Dermis microvascular lymphatic vessel endothelial cell (primary cell): ENCODE data around the gene TEX36. TPM values are rescaled to one million over a fixed set of nuclear protein-coding genes. Genes with fewer than 3 reads are reported as not detected.

Experiments
- total RNA-seq: library from RNA; depleted of rRNA; stranded (reverse); fragments of >200 nt; gene quantifications from 2 replicates; pipeline ENCODE4 v1.2.1, GENCODE V29; 2014

TEX36 gene
- total RNA-seq, 1 donor from 2014 or later = not detected

Other genes with a start within 250 kb of the TEX36 start
- gene EDRF1, start 36.5 kb upstream of the TEX36 start, total RNA-seq = 12.5 and 13.9 TPM in 2 replicates
- gene MMP21, start 92.7 kb upstream of the TEX36 start, total RNA-seq = 0.13 and 0.51 TPM in 2 replicates
- gene UROS, start 140.1 kb upstream of the TEX36 start, total RNA-seq = 48.5 and 75.2 TPM in 2 replicates
- 23.8 and 28.4 TPM in 2 replicates for gene BCCIP, start 140.4 kb upstream of the TEX36 start, total RNA-seq
- gene DHX32, start 198.1 kb upstream of the TEX36 start, total RNA-seq = 35.0 and 53.2 TPM in 2 replicates
- 1.0 TPM in 2 replicates for gene FANK1, start 213.4 kb upstream of the TEX36 start, total RNA-seq